Gastrocnemius medialis (tissue), 4 donors: ENCODE data around the gene B4GALT3.

Source experiments
- POLR2A ChIP-seq, 2 donors: fragments of 450-650 bp; IDR thresholded peaks; one replicate each; pipeline ENCODE4 v1.6.1; 2017; ENCODE audit warnings: antibody characterized with exemption in 2 of 2, mild to moderate bottlenecking in 2 of 2, moderate library complexity in 2 of 2
- TF ChIP-seq, protein P1 (sequence below), 5 experiments: fragments of 450-650 bp in 3 of 5; fragments of 200-600 bp in 2 of 5; sonication (generic) in 2 of 5; IDR thresholded peaks in 4 of 5; conservative IDR thresholded peaks in 1 of 5; 1 replicate in 4 of 5; 2 replicates in 1 of 5; pipeline ENCODE4 v1.5.1; 2016 to 2019; ENCODE audit warnings: antibody characterized with exemption in 5 of 5, mild to moderate bottlenecking in 3 of 5, moderate library complexity in 3 of 5

DNA sequence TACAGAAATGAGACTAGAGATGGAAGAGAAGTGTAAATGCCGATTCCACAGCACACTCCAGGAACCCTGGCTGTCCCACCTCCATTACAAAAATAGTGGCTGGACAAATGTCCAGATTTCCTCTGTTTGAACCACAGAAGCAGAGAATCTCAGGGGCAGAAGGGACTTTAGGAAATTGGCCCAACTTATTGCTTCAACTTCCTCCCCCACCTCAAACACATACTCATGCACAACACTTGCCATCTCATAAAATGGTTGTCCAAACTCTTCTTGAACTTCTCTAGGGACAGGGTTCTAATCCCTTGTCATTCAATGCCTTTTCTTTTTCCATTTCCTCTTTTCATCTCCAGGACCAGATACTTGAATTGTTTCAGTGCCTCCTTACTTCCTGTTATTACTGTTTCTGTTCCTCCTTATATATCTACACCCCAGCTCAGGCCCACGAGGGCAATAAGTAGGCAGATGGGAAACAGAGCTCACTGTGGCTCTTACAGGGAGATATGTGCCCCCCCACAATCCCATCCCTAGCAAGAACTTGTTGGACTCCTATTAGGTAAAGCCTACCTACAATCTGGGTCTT lies 8.5 kb upstream of the B4GALT3 start:
- TF ChIP-seq, protein P1, sequence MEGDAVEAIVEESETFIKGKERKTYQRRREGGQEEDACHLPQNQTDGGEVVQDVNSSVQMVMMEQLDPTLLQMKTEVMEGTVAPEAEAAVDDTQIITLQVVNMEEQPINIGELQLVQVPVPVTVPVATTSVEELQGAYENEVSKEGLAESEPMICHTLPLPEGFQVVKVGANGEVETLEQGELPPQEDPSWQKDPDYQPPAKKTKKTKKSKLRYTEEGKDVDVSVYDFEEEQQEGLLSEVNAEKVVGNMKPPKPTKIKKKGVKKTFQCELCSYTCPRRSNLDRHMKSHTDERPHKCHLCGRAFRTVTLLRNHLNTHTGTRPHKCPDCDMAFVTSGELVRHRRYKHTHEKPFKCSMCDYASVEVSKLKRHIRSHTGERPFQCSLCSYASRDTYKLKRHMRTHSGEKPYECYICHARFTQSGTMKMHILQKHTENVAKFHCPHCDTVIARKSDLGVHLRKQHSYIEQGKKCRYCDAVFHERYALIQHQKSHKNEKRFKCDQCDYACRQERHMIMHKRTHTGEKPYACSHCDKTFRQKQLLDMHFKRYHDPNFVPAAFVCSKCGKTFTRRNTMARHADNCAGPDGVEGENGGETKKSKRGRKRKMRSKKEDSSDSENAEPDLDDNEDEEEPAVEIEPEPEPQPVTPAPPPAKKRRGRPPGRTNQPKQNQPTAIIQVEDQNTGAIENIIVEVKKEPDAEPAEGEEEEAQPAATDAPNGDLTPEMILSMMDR (IDR thresholded peaks at IDR 0.05 in 4 of 5, conservative IDR thresholded peaks at IDR 0.05 in 1 of 5), result no peak
- no peak for TF ChIP-seq POLR2A (IDR thresholded peaks at IDR 0.05)
